ENCODE measurements around the gene FBXL3. TPM values are rescaled to one million over a fixed set of nuclear protein-coding genes. Genes with fewer than 3 reads are reported as not detected.
"Not testable (repeated sequence)": the region's sequence is repeated elsewhere in the genome, so short reads cannot be mapped to it uniquely, and the experiment has no call there.

Gene FBXL3
- polyA plus RNA-seq, 1 donor from 2014 or later, result 43.4 TPM

DNA sequence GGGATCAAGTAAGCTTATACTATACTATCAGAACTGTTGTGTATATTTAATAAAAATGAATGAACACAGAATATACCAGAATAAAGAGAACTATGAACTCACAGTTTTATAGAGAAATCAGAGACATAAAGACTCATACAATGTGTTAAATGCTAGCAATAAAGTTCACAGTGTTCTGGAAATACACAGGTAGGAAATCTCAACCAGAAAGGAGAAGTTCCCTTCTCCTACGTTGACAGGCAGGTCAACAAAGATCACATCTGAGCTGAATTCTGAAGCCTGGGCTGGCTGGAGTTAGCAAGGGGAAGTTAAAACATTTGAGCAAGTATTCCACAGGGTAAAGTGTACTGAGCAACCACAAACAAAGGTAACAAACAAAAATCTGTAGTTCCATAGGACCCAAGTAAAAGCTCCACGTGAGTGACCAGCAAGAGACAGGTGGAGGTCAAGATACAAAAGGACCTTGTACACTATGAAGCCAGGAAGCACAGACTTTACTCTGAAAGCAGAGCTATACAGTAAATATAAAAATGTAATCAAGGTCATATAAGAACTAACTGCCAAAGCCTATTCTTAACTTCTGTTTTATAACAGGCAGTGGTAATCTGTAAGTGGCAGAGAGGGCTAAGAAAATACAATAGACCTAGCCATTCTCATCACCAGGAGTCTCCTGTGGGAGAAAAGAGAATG, 13.0 kb downstream of the FBXL3 start:
- H3K4me1 Mint-ChIP-seq, result peaks cover 7 to 23% (median 21%) of the 10 kb centered on the region in 3 donors
- H3K27me3 Mint-ChIP-seq, result no peaks in the 10 kb centered on the region
- H3K4me3 Mint-ChIP-seq, result peak overlapping the region in 1 of 4 donors; percentile 22
- peaks cover 0 to 2% (median 0%) of the 10 kb centered on the region in 3 donors for H3K9me3 Mint-ChIP-seq
- peaks cover 8% of the 10 kb centered on the region for H3K36me3 Mint-ChIP-seq
- H3K27ac Mint-ChIP-seq, result peak overlapping the region in 2 of 3 donors; percentile 25 to 71

GRCh38 chr13:77009719-77010118, 17.2 kb downstream of the FBXL3 start:
- not testable (repeated sequence) for H3K4me3 Mint-ChIP-seq, H3K9me3 Mint-ChIP-seq, H3K36me3 Mint-ChIP-seq, H3K27ac Mint-ChIP-seq, H3K27me3 Mint-ChIP-seq
- H3K4me1 Mint-ChIP-seq, result peaks cover 8 to 13% (median 11%) of the 10 kb centered on the region in 3 donors

DNA sequence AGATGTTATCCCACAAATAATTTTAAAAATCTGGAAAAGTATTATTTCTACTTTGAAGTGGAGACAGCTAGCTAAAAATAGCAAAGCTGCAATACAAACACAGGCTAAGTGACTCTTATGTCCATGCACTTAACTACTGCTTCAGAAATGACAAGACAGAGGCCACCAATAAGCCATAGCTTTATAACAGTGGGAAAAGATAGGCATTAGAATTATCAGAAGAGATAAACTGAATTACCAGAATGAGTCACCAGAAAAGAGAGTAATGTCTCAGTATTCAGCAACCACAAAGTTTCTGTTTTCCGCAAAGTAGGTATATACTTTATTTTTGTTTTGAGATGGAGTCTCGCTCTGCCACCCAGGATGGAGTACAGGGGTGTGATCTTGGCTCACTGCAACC, 17.9 kb downstream of the FBXL3 start:
- no peaks in the 10 kb centered on the region for H3K36me3 Mint-ChIP-seq
- no peak overlapping the region for H3K4me3 Mint-ChIP-seq
- H3K9me3 Mint-ChIP-seq, result peaks cover 0 to 2% (median 0%) of the 10 kb centered on the region in 3 donors
- no peak overlapping the region for H3K27ac Mint-ChIP-seq
- H3K27me3 Mint-ChIP-seq, result no peaks in the 10 kb centered on the region
- peaks cover 5 to 9% (median 5%) of the 10 kb centered on the region in 3 donors for H3K4me1 Mint-ChIP-seq

GRCh38 chr13:77008337-77008736, 18.6 kb downstream of the FBXL3 start:
- H3K27me3 Mint-ChIP-seq, H3K27ac Mint-ChIP-seq, H3K36me3 Mint-ChIP-seq, H3K4me1 Mint-ChIP-seq, H3K9me3 Mint-ChIP-seq, H3K4me3 Mint-ChIP-seq: not testable (repeated sequence)

GRCh38 chr13:77002590-77003190, 24.3 kb downstream of the FBXL3 start:
- H3K4me3 Mint-ChIP-seq, result no peak overlapping the region
- peak overlapping the region in 2 of 3 donors; percentile 39 to 88 for H3K27ac Mint-ChIP-seq
- H3K9me3 Mint-ChIP-seq, result no peaks in the 10 kb centered on the region
- H3K27me3 Mint-ChIP-seq, result no peaks in the 10 kb centered on the region
- H3K4me1 Mint-ChIP-seq, result peaks cover 17 to 35% (median 30%) of the 10 kb centered on the region in 3 donors
- H3K36me3 Mint-ChIP-seq, result peaks cover 6% of the 10 kb centered on the region

- H3K36me3 Mint-ChIP-seq, result peaks cover 6% of the 10 kb centered on the region
Measured at GRCh38 chr13:77001963-77002587, 24.9 kb downstream of the FBXL3 start.

DNA sequence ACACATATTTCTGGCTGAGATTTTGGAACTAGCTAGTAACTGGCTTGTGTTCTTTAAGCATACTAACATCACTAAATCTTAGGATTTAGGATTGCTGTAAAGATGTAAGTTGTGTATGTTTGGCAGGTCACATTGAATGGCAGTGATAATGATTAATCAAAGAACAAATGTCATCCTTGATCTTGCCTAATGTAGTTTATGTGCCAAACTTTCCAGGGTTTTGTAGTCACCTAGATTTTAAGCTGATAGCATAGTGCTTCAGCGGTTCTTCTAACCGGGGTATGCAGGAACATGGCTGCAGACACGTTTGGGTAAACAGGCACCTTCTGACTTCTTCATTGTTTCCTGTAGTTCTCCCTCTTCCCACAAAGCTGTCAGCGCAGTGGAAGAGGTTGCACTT, 25.4 kb downstream of the FBXL3 start:
- Mint-ChIP-seq H3K36me3 (peaks cover 6% of the 10 kb centered on the region), H3K27ac (peak overlapping the region; percentile 12 to 83 (median 59)), H3K27me3 (no peaks in the 10 kb centered on the region), H3K9me3 (no peaks in the 10 kb centered on the region), H3K4me1 (peaks cover 11 to 38% (median 30%) of the 10 kb centered on the region in 3 donors), H3K4me3 (peak overlapping the region in 1 of 4 donors; percentile 1)

More at GRCh38 chr13:77001963-77002587, 24.9 kb downstream of the FBXL3 start:
- Mint-ChIP-seq H3K4me3 (no peak overlapping the region), H3K4me1 (peaks cover 13 to 35% (median 27%) of the 10 kb centered on the region in 3 donors), H3K27ac (peak overlapping the region; percentile 39 to 88 (median 59)), H3K27me3 (no peaks in the 10 kb centered on the region), H3K9me3 (no peaks in the 10 kb centered on the region)

- Mint-ChIP-seq H3K27me3 (no peaks in the 10 kb centered on the region), H3K27ac (no peak overlapping the region), H3K4me3 (no peak overlapping the region), H3K9me3 (no peaks in the 10 kb centered on the region), H3K4me1 (peaks cover 11 to 41% (median 28%) of the 10 kb centered on the region in 3 donors), H3K36me3 (peaks cover 6% of the 10 kb centered on the region)
Measured at GRCh38 chr13:77000475-77000874, 26.5 kb downstream of the FBXL3 start.

- Mint-ChIP-seq H3K36me3 (peaks cover 5% of the 10 kb centered on the region), H3K9me3 (no peaks in the 10 kb centered on the region), H3K4me3 (peak overlapping the region in 3 of 4 donors; percentile 33 to 97 (median 47)), H3K27ac (peak overlapping the region in 2 of 3 donors; percentile 79 to 96), H3K4me1 (peaks cover 23 to 42% (median 33%) of the 10 kb centered on the region in 3 donors), H3K27me3 (no peaks in the 10 kb centered on the region)
Measured at GRCh38 chr13:76994281-76994680, 32.7 kb downstream of the FBXL3 start.

DNA sequence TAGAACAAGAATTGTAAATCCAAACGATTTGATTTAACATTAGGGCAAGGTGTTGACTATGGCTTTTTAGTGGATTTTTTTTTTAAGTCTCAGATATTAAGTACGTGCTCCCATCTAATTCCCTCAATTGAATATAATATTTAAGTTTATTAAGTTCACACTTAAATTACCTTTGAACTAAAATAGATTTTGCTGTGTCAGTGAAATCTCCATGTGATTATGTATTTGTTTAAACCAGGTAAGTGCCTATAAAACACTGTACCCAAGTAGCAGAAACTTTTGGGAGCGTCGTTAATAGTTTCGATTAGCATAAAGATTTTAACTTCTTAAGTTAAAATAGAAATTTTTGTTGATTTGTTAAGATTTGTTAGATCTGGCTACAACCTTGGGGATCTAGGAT, 33.5 kb downstream of the FBXL3 start:
- peak overlapping the region in 3 of 4 donors; percentile 97 to 99 (median 98) for H3K4me3 Mint-ChIP-seq
- H3K36me3 Mint-ChIP-seq, result peaks cover 2% of the 10 kb centered on the region
- peaks cover 20 to 35% (median 29%) of the 10 kb centered on the region in 3 donors for H3K4me1 Mint-ChIP-seq
- no peaks in the 10 kb centered on the region for H3K27me3 Mint-ChIP-seq
- peak overlapping the region; percentile 96 to 100 (median 99) for H3K27ac Mint-ChIP-seq
- H3K9me3 Mint-ChIP-seq, result no peaks in the 10 kb centered on the region

DNA sequence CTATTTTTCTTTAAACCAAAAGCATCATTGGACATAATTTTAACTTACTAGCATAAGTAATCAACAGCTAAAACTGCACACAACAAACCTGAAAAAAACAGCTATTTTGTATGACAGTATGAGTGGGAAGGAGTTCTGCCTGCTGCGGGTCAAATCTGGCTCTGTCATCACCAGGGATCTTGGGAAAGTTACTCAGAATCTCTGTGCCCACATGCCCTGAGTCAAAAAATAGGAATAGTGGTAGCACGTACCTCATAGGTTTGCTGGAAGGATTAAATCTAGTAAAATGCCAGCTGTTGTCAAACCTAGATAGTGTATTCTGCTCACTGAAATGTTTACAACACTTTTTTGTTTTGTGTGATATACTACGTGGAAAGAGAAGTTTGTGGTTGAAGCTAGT, 33.9 kb downstream of the FBXL3 start:
- Mint-ChIP-seq H3K27ac (peak overlapping the region; percentile 96 to 100 (median 99)), H3K4me1 (peaks cover 20 to 30% (median 25%) of the 10 kb centered on the region in 3 donors), H3K36me3 (peaks cover under 1% of the 10 kb centered on the region), H3K27me3 (peaks cover under 1% of the 10 kb centered on the region), H3K9me3 (no peaks in the 10 kb centered on the region), H3K4me3 (peak overlapping the region; percentile 97 to 99 (median 98))

DNA sequence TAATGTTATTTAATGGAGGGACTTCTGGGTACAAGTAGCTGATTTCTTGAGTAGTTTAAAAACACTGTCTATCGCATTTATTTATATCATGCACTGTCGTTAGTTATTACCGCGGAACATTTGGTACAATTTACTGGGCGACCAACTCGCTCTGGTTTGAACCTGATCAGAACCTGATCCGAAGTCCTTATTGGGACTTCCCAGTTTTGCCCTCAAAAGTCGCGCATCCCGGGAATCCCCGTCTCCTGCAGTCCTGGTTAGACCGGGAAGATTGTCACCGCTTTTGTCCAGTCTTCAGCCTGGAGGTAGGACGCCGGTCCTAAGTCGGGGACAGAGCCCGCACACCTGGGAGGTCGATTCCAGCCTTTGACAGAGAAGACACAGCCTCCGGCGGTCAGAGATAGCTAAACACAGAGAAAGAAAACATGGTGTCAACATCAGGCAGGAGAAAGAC, 34.4 kb downstream of the FBXL3 start:
- H3K36me3 Mint-ChIP-seq, result no peaks in the 10 kb centered on the region
- H3K4me1 Mint-ChIP-seq, result peaks cover 17 to 29% (median 23%) of the 10 kb centered on the region in 3 donors
- H3K27ac Mint-ChIP-seq, result peak overlapping the region; percentile 96 to 100 (median 99)
- peaks cover 4% of the 10 kb centered on the region for H3K27me3 Mint-ChIP-seq
- H3K9me3 Mint-ChIP-seq, result no peaks in the 10 kb centered on the region
- H3K4me3 Mint-ChIP-seq, result peak overlapping the region; percentile 97 to 99 (median 98)

DNA sequence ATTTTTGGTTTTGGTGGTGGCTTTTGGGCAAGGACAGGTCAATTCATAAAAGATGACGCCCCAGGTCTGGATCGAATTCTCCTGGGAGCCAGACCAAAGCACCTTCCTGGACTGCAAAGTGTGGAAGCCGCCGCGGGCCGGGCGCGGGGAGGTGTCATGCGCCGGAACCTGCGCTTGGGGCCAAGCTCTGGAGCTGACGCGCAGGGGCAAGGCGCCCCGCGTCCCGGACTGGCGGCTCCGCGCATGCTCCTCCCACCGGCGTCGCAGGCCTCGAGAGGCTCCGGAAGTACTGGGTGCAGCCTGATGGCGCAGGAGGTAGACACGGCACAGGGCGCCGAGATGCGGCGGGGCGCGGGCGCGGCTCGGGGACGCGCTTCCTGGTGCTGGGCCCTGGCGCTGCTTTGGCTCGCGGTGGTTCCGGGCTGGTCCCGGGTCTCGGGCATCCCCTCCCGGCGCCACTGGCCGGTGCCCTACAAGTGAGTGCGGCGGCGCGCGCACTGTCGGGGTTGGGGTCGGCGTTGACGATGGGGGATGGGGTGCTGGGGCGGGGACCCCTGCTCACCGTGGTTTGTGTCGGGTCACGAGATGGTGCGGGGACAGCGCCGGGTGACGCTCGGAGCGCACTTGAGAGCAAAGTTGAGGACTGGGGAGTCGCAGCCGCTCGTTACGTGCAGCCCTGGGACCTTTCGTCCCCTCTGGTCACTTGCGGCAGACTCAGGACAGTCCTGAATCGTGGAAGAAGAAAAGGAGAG, 35.0 kb downstream of the FBXL3 start, which contains the start of gene CLN5:
Gene CLN5 (plus strand): TSS at position 286 of the 752 bp plus-strand sequence. CDS start 18 bp downstream, at position 304.
- Mint-ChIP-seq H3K27ac (peak within 1 kb of the TSS; percentile 96 to 100 (median 99)), H3K36me3 (no peaks in the 10 kb centered on the region), H3K27me3 (peaks cover 4% of the 10 kb centered on the region), H3K9me3 (no peaks in the 10 kb centered on the region), H3K4me1 (peaks cover 17 to 29% (median 23%) of the 10 kb centered on the region in 3 donors), H3K4me3 (peak within 1 kb of the TSS; percentile 97 to 99 (median 98))

GRCh38 chr13:76991432-76991795, 35.5 kb downstream of the FBXL3 start:
- Mint-ChIP-seq H3K9me3 (no peaks in the 10 kb centered on the region), H3K27me3 (peaks cover 4% of the 10 kb centered on the region), H3K4me1 (peaks cover 17 to 24% (median 20%) of the 10 kb centered on the region in 3 donors), H3K4me3 (peak overlapping the region; percentile 97 to 99 (median 98)), H3K36me3 (no peaks in the 10 kb centered on the region), H3K27ac (peak overlapping the region; percentile 96 to 100 (median 99))
